HCT116 (cell line): ENCODE measurements around the gene ABCC8. TPM values are rescaled to one million over a fixed set of nuclear protein-coding genes. Genes with fewer than 3 reads are reported as not detected.

Experiments used
- ATAC-seq: fragments of 200-7000 bp; cut with Tn5 transposase; 2 replicates; pipeline ENCODE4 v1.9.1; 2020; ENCODE audit warnings: mild to moderate bottlenecking, moderate library complexity
- BruUV-seq: library from RNA; stranded (reverse); fragments of 400-500 nt; replicated peaks from 2 replicates; lab custom pipeline; 2021; lab: Mats Ljungman, UMichigan
- CTCF ChIA-PET: fragments of 300-600 bp; sonication (Branson Sonifier 250); formaldehyde crosslinking; loops from one replicate; lab custom pipeline; 2021; ENCODE audit warnings: antibody characterized with exemption; lab: Charles Lee
- POLR2A ChIA-PET: fragments of 300-600, 350-600 bp; sonication (Branson Sonifier 250); formaldehyde crosslinking; loops from one replicate; lab custom pipeline; 2021; ENCODE audit warnings: antibody characterized with exemption; lab: Charles Lee
- RAD21 ChIA-PET, 2 experiments: fragments of 300-600 bp; sonication (Branson Sonifier 250); formaldehyde crosslinking; loops; one replicate each; lab custom pipeline; 2023; ENCODE audit warnings: low total read pairs in 2 of 2; ENCODE audit not compliant: uncharacterized antibody in 2 of 2, unreplicated experiment in 2 of 2, low non-redundant PET in 1 of 2; lab: Charles Lee
- DNase-seq: peaks from one replicate; pipeline ENCODE4 v3.0.0-alpha.2; 2010; ENCODE audit warnings: low read depth, low spot score
- H2AFZ ChIP-seq: fragments of 200-600 bp; shearing (Covaris generic), sonication (generic); 2 replicates; pipeline ENCODE4 v1.6.1; 2017; ENCODE audit warnings: low read depth, mixed run types, mixed read lengths, antibody characterized with exemption, low read length; ENCODE audit not compliant: poor library complexity, severe bottlenecking
- H3K27ac ChIP-seq: 2 replicates; pipeline ENCODE4 v1.5.1; 2012; ENCODE audit warnings: low read depth, low read length
- H3K27me3 ChIP-seq: fragments of 200-600 bp; sonication (generic); 2 replicates; pipeline ENCODE4 v1.6.1; 2016; ENCODE audit warnings: mixed run types, low read length, mixed read lengths; ENCODE audit not compliant: insufficient read depth
- H3K36me3 ChIP-seq, 2 experiments: fragments of 200-500 bp in 1 of 2; fragments of 200-600 bp in 1 of 2; sonication (Bioruptor generic) in 1 of 2; sonication (generic) in 1 of 2; 2 replicates each; pipeline versions ENCODE4 v1.5.1 to v1.6.1; 2014 to 2016; ENCODE audit warnings: low read length in 2 of 2, inconsistent platforms in 1 of 2, mixed read lengths in 1 of 2, mixed run types in 1 of 2; ENCODE audit not compliant: insufficient read depth in 2 of 2, control insufficient read depth in 1 of 2
- H3K4me1 ChIP-seq, 2 experiments: fragments of 200-600 bp in 1 of 2; sonication (generic) in 1 of 2; 2 replicates each; pipeline versions ENCODE4 v1.5.1 to v1.6.1; 2012 to 2017; ENCODE audit warnings: low read length in 2 of 2, inconsistent platforms in 1 of 2, mild to moderate bottlenecking in 1 of 2, mixed read lengths in 1 of 2, mixed run types in 1 of 2, moderate library complexity in 1 of 2; ENCODE audit not compliant: insufficient read depth in 2 of 2, control insufficient read depth in 1 of 2
- H3K4me2 ChIP-seq: fragments of 200-600 bp; sonication (generic); 2 replicates; pipeline ENCODE4 v1.6.1; 2017; ENCODE audit warnings: mixed run types, low read length, mixed read lengths
- H3K4me3 ChIP-seq, 2 experiments: fragments of 200-600 bp in 1 of 2; sonication (generic) in 1 of 2; replicated peaks in 1 of 2; 2 replicates each; pipeline ENCODE4 v1.5.1; 2011 to 2016; ENCODE audit warnings: low read length in 2 of 2, control low read depth in 1 of 2, low read depth in 1 of 2, mild to moderate bottlenecking in 1 of 2, mixed read lengths in 1 of 2, mixed run types in 1 of 2
- H3K79me2 ChIP-seq: fragments of 200-600 bp; sonication (generic); 2 replicates; pipeline ENCODE4 v1.6.1; 2017; ENCODE audit warnings: mild to moderate bottlenecking, mixed run types, low read length, moderate library complexity, mixed read lengths; ENCODE audit not compliant: insufficient read depth
- H3K9ac ChIP-seq: fragments of 200-600 bp; sonication (generic); 2 replicates; pipeline ENCODE4 v1.6.1; 2016; ENCODE audit warnings: low read length, mixed read lengths
- H3K9me2 ChIP-seq: fragments of 200-600 bp; sonication (generic), shearing (Covaris generic); 2 replicates; pipeline ENCODE4 v1.6.1; 2017; ENCODE audit warnings: mixed run types, mild to moderate bottlenecking, moderate library complexity; ENCODE audit not compliant: insufficient read depth
- H3K9me3 ChIP-seq, 2 experiments: fragments of 200-500 bp in 1 of 2; fragments of 200-600 bp in 1 of 2; sonication (Bioruptor generic) in 1 of 2; sonication (generic) in 1 of 2; 2 replicates each; pipeline ENCODE4 v1.6.1; 2014 to 2017; ENCODE audit warnings: low read length in 2 of 2, mixed read lengths in 2 of 2, inconsistent platforms in 1 of 2, low read depth in 1 of 2, mild to moderate bottlenecking in 1 of 2, mixed run types in 1 of 2, moderate library complexity in 1 of 2; ENCODE audit not compliant: control insufficient read depth in 1 of 2, insufficient read depth in 1 of 2
- H4K20me1 ChIP-seq: fragments of 200-600 bp; sonication (generic), shearing (Covaris generic); 2 replicates; pipeline ENCODE4 v1.6.1; 2017; ENCODE audit warnings: mixed run types, mild to moderate bottlenecking, moderate library complexity; ENCODE audit not compliant: insufficient read depth
- ELF1 ChIP-seq: IDR thresholded peaks from 2 replicates; pipeline ENCODE4 v1.6.1; 2012; ENCODE audit warnings: low read depth, borderline replicate concordance
- JUND ChIP-seq: IDR thresholded peaks from 2 replicates; pipeline ENCODE4 v1.6.1; 2012
- SRF ChIP-seq: IDR thresholded peaks from 2 replicates; pipeline ENCODE4 v1.6.1; 2012; ENCODE audit warnings: low read depth
- YY1 ChIP-seq: IDR thresholded peaks from 2 replicates; pipeline ENCODE4 v1.6.1; 2011; ENCODE audit warnings: low read length, low read depth, moderate library complexity, mild to moderate bottlenecking; ENCODE audit not compliant: insufficient replicate concordance; ENCODE audit errors: extremely low read depth
- ZFX ChIP-seq: fragments of 450-650 bp; IDR thresholded peaks from 2 replicates; pipeline ENCODE4 v1.6.1; 2017
- intact Hi-C: fragments of 100-400 bp; cut with micrococcal nuclease; formaldehyde crosslinking; loops from 2 replicates; pipeline ENCODE4 v1.10.0; 2022
- total RNA-seq: library from RNA; stranded (reverse); gene quantifications from one replicate; pipeline ENCODE4 v1.2.1, GENCODE V29; 2021; ENCODE audit not compliant: unreplicated experiment
- TF ChIP-seq, protein P1 (sequence below): IDR thresholded peaks from 2 replicates; pipeline ENCODE4 v1.6.1; 2012
- TF ChIP-seq, protein P2 (sequence below): IDR thresholded peaks from 2 replicates; pipeline ENCODE4 v1.6.1; 2012

ABCC8 gene
- total RNA-seq, 1 experiment from 2014 or later = 0.39 TPM

DNA sequence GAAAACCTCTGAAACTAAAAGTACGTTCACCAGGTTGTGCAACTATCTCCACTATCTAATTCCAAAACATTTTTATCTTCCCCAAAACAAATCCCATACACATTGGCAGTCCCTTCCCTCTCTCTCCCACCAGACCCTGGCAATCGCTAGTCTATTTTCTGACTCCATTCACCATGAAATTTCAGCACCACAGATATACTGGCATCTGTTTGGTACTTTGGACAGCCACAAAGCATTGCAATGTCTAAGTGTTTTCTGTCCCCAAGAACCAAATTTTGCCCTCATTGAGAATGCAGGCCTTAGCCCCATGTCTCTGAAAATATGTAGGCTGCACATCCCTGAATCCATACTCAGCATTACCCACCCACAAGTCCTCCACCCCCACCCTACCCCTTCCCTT lies 60.2 kb downstream of the ABCC8 start:
- no peaks in the 10 kb centered on the region for H3K9me3 ChIP-seq
- TF ChIP-seq, protein P1, sequence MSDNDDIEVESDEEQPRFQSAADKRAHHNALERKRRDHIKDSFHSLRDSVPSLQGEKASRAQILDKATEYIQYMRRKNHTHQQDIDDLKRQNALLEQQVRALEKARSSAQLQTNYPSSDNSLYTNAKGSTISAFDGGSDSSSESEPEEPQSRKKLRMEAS = no peak
- TF ChIP-seq YY1 (no peak), SRF (no peak), ELF1 (no peak), ZFX (no peak), JUND (no peak)
- TF ChIP-seq, protein P2, sequence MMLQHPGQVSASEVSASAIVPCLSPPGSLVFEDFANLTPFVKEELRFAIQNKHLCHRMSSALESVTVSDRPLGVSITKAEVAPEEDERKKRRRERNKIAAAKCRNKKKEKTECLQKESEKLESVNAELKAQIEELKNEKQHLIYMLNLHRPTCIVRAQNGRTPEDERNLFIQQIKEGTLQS = no peak
- TF ChIP-seq, all 23 proteins: peak for 0
- H3K9ac ChIP-seq = no peak overlapping the region
- H3K9me2 ChIP-seq = no peaks in the 10 kb centered on the region
- no peaks in the 10 kb centered on the region for H4K20me1 ChIP-seq
- DNase-seq = no peak
- H3K27ac ChIP-seq = no peak overlapping the region
- H3K4me2 ChIP-seq = no peak overlapping the region
- H3K79me2 ChIP-seq = no peaks in the 10 kb centered on the region
- H2AFZ ChIP-seq = no peak overlapping the region
- no TSS peak for BruUV-seq
- intact Hi-C loops = no loop called here
- no peaks in the 10 kb centered on the region for H3K36me3 ChIP-seq
- no peaks in the 10 kb centered on the region for H3K4me1 ChIP-seq
- ChIA-PET RAD21 (no interaction called here), CTCF (no interaction called here), POLR2A (no interaction called here)
- H3K4me3 ChIP-seq = no peak overlapping the region
- peaks cover 60% of the 10 kb centered on the region for H3K27me3 ChIP-seq
- no peak for ATAC-seq

DNA sequence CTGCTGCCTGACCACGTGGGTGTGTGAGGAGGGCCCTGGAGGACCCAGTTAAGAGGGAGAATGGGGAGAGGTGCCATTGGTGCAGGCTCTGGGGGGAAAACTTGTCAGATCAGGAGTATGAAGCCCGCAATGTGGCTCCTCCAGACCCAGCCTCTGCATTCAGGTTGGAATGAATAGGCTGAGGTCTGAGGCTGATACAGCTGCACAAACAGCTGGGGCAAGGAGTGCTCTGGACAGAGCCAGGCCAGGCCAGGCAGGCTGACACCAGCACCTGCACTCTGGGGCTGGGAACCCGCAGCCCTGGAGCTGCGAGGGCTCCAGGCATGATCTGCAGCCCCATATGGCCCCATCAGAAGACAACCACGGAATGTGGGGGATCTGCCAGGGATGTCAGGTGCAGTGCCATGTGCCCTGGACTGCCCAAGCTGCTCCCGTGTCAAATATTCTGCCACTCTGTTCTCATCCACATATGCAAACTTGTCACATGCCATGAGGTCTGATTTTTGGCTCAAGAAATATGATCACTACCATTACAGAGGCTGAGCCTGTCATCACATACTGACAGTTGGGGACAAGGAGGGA lies 61.0 kb downstream of the ABCC8 start:
- Histone ChIP-seq H3K9me3 (no peaks in the 10 kb centered on the region), H4K20me1 (no peaks in the 10 kb centered on the region), H3K79me2 (no peaks in the 10 kb centered on the region), H3K27ac (no peak overlapping the region), H3K4me1 (no peaks in the 10 kb centered on the region), H3K9me2 (no peaks in the 10 kb centered on the region), H3K27me3 (peaks cover 52% of the 10 kb centered on the region), H3K9ac (no peak overlapping the region), H3K4me3 (no peak overlapping the region), H3K4me2 (no peak overlapping the region), H2AFZ (no peak overlapping the region), H3K36me3 (no peaks in the 10 kb centered on the region)
- DNase-seq (no peak), ATAC-seq (no peak)
- no TSS peak for BruUV-seq
- POLR2A ChIA-PET = no interaction called here
- RAD21 ChIA-PET = no interaction called here
- intact Hi-C loops = no loop called here
- CTCF ChIA-PET = no interaction called here
- TF ChIP-seq JUND = no peak
